Measurements from ENCODE around the gene GTPBP1.

- TF ChIP-seq MEF2A (IDR thresholded peaks at IDR 0.05; ENCODE audit: borderline replicate concordance, low read depth) = no peak
- TF ChIP-seq, protein P1, sequence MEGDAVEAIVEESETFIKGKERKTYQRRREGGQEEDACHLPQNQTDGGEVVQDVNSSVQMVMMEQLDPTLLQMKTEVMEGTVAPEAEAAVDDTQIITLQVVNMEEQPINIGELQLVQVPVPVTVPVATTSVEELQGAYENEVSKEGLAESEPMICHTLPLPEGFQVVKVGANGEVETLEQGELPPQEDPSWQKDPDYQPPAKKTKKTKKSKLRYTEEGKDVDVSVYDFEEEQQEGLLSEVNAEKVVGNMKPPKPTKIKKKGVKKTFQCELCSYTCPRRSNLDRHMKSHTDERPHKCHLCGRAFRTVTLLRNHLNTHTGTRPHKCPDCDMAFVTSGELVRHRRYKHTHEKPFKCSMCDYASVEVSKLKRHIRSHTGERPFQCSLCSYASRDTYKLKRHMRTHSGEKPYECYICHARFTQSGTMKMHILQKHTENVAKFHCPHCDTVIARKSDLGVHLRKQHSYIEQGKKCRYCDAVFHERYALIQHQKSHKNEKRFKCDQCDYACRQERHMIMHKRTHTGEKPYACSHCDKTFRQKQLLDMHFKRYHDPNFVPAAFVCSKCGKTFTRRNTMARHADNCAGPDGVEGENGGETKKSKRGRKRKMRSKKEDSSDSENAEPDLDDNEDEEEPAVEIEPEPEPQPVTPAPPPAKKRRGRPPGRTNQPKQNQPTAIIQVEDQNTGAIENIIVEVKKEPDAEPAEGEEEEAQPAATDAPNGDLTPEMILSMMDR (IDR thresholded peaks at IDR 0.05) = no peak
- no peak for TF ChIP-seq JUND (IDR thresholded peaks at IDR 0.05)
- no peak for TF ChIP-seq RAD21 (IDR thresholded peaks at IDR 0.05; ENCODE audit: low read length)
- TF ChIP-seq, protein P2, sequence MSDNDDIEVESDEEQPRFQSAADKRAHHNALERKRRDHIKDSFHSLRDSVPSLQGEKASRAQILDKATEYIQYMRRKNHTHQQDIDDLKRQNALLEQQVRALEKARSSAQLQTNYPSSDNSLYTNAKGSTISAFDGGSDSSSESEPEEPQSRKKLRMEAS (IDR thresholded peaks at IDR 0.05; ENCODE audit: low read depth) = no peak
- no peak for TF ChIP-seq YY1 (IDR thresholded peaks at IDR 0.05; ENCODE audit: low read depth)
- no peak for TF ChIP-seq EZH2phosphoT487 (IDR thresholded peaks at IDR 0.05; ENCODE audit: borderline replicate concordance, low read depth)
Measured at GRCh38 chr22:38755155-38755910, 49.6 kb downstream of the GTPBP1 start.
